Gastroesophageal sphincter (tissue), 3 donors: ENCODE measurements around the gene RAD9A.

Source experiments
- CTCF ChIP-seq, 4 experiments: fragments of 200-600 bp in 2 of 4; fragments of 450-650 bp in 2 of 4; sonication (generic) in 1 of 4; IDR thresholded peaks; one replicate each; pipeline ENCODE4 v1.5.1; 2017 to 2019; ENCODE audit warnings: antibody characterized with exemption in 4 of 4, mild to moderate bottlenecking in 2 of 4, moderate library complexity in 2 of 4
- EP300 ChIP-seq: sonication (generic); formaldehyde crosslinking; IDR thresholded peaks from one replicate; pipeline ENCODE4 v1.6.1; 2017; ENCODE audit warnings: antibody characterized with exemption, mild to moderate bottlenecking
- POLR2A ChIP-seq, 2 donors: fragments of 450-650 bp; IDR thresholded peaks; one replicate each; pipeline ENCODE4 v1.6.1; 2017; ENCODE audit warnings: antibody characterized with exemption in 2 of 2, mild to moderate bottlenecking in 2 of 2, moderate library complexity in 1 of 2
- POLR2AphosphoS5 ChIP-seq: sonication (generic); formaldehyde crosslinking; IDR thresholded peaks from one replicate; pipeline ENCODE4 v1.6.1; 2017; ENCODE audit warnings: antibody characterized with exemption

DNA sequence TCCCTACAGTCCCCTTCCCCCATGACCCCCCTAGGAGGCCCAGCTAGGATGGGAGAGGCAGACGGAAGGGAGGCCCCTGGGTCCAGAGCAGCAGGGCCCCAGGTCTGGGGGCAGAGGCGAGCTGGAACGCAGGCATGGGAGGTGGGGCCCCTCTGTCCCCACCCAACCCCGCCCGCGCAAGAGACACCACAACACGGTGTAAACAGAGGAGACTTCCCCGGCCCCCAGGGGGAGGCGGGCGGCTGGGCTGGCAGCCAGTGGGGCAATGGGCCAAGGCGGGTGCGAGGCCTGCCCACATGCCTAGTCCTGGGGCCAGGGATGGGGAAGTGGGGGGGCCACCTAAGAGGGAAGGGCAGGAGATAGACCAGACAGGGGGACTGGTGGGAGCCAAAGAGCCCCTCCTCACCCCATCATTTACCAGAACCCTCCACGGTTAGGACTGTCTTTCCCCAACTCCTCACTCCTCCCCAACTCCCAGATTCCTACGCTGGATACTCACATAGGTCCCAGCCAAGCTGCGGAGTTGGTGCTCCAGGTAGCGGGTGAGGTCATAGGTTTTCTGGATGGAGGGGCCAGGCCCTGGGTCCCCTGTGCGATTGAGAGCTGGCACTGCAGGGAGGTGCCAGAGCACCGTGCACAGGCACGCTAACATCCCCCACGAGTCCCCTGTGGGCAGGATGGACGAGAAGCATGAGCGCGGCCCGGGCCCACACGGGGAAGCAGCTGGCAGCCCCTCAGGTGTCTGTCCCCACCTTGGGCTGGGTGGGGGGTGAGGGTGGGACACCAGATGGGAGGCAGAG lies 24.6 kb upstream of the RAD9A start:
- TF ChIP-seq CTCF (IDR thresholded peaks at IDR 0.05) (no peak), POLR2AphosphoS5 (peak; percentile 29), POLR2A (IDR thresholded peaks at IDR 0.05) (no peak), EP300 (no peak)
